ENCODE results near the gene PRPF8. TPM values are rescaled to one million over a fixed set of nuclear protein-coding genes. Genes with fewer than 3 reads are reported as not detected.

Gene PRPF8
- polyA plus RNA-seq, 3 donors, result 53.3 to 128 (median 78.0) TPM

- no peak overlapping the region for H2AFZ ChIP-seq (ENCODE audit: insufficient read depth, low read depth, low read length, poor library complexity, severe bottlenecking)
- peak in 1 of 3 donors; percentile 4 for DNase-seq
- Mint-ChIP-seq H3K4me3 (no peak overlapping the region), H3K9me3 (peaks cover 0 to 2% (median 0%) of the 10 kb centered on the region in 7 donors), H3K36me3 (peaks cover 40 to 42% of the 10 kb centered on the region in 2 donors), H3K27ac (peak overlapping the region in 1 of 7 donors; percentile 26), H3K4me1 (peaks cover 12% of the 10 kb centered on the region), H3K27me3 (ENCODE audit: low read depth in 3 of 3) (peaks cover 0 to 8% (median 1%) of the 10 kb centered on the region in 3 donors)
- H3K4me2 ChIP-seq (replicated peaks; ENCODE audit: extremely low read depth, low read length, poor library complexity, severe bottlenecking), result no peak overlapping the region
- peaks cover 7 to 16% of the 10 kb centered on the region in 2 donors for H3K4me1 ChIP-seq (ENCODE audit: control insufficient read depth in 1 of 2, insufficient read depth in 2 of 2, low read length in 2 of 2)
- H3K9me3 ChIP-seq (replicated peaks in 1 of 2; ENCODE audit: control insufficient read depth in 1 of 2, insufficient read depth in 1 of 2, low read length in 2 of 2), result no peaks in the 10 kb centered on the region
- H3K36me3 ChIP-seq (replicated peaks in 1 of 2; ENCODE audit: control insufficient read depth in 1 of 2, insufficient read depth in 2 of 2, low read length in 2 of 2), result peaks cover 23 to 29% of the 10 kb centered on the region in 2 donors
- no peaks in the 10 kb centered on the region for H3K27me3 ChIP-seq (ENCODE audit: control insufficient read depth in 2 of 2, insufficient read depth in 2 of 2, low read length in 2 of 2)
- peaks cover 11% of the 10 kb centered on the region for H4K20me1 ChIP-seq (ENCODE audit: insufficient read depth, low read length)
- no peak overlapping the region for H3K9ac ChIP-seq (ENCODE audit: insufficient read depth, low read length, poor library complexity, severe bottlenecking)
- no peak overlapping the region for H3K4me3 ChIP-seq (replicated peaks in 1 of 3; ENCODE audit: low read depth in 2 of 3, low read length in 3 of 3)
- TF ChIP-seq CTCF (IDR thresholded peaks at IDR 0.05), result no peak
- no peak overlapping the region for H3K27ac ChIP-seq (ENCODE audit: low read depth in 1 of 2, low read length in 2 of 2)
- 86% methylated on average over 15 of the region's 19 CpGs for WGBS (ENCODE audit: insufficient coverage)
- no peaks in the 10 kb centered on the region for H3K79me2 ChIP-seq (ENCODE audit: insufficient read depth, low read length)
- intact Hi-C loops (cut with micrococcal nuclease), result no loop called here
Observed at GRCh38 chr17:1638624-1639300, 45.9 kb downstream of the PRPF8 start.

GRCh38 chr17:1638171-1638590 is 46.5 kb downstream of the PRPF8 start:
- H3K27ac ChIP-seq (ENCODE audit: low read depth in 1 of 2, low read length in 2 of 2), result no peak overlapping the region
- no peak overlapping the region for H3K9ac ChIP-seq (ENCODE audit: insufficient read depth, low read length, poor library complexity, severe bottlenecking)
- DNase-seq, result peak in 2 of 3 donors; percentile 48 to 52
- no peak for TF ChIP-seq CTCF (IDR thresholded peaks at IDR 0.05)
- peaks cover 0 to 8% (median 1%) of the 10 kb centered on the region in 3 donors for H3K27me3 Mint-ChIP-seq (ENCODE audit: low read depth in 3 of 3)
- no peaks in the 10 kb centered on the region for H3K9me3 ChIP-seq (replicated peaks in 1 of 2; ENCODE audit: control insufficient read depth in 1 of 2, insufficient read depth in 1 of 2, low read length in 2 of 2)
- peak overlapping the region; percentile 30 for H3K4me2 ChIP-seq (replicated peaks; ENCODE audit: extremely low read depth, low read length, poor library complexity, severe bottlenecking)
- peaks cover 12% of the 10 kb centered on the region for H3K4me1 Mint-ChIP-seq
- peak overlapping the region in 1 of 2 donors; percentile 63 for H3K4me3 Mint-ChIP-seq
- peaks cover 6 to 11% of the 10 kb centered on the region in 2 donors for H3K4me1 ChIP-seq (ENCODE audit: control insufficient read depth in 1 of 2, insufficient read depth in 2 of 2, low read length in 2 of 2)
- 25% methylated on average over 17 of the region's 17 CpGs for WGBS (ENCODE audit: insufficient coverage)
- H2AFZ ChIP-seq (ENCODE audit: insufficient read depth, low read depth, low read length, poor library complexity, severe bottlenecking), result no peak overlapping the region
- peaks cover 11% of the 10 kb centered on the region for H4K20me1 ChIP-seq (ENCODE audit: insufficient read depth, low read length)
- intact Hi-C loops (cut with micrococcal nuclease), result no loop called here
- peaks cover 0 to 2% (median 0%) of the 10 kb centered on the region in 7 donors for H3K9me3 Mint-ChIP-seq
- H3K27ac Mint-ChIP-seq, result peak overlapping the region in 5 of 7 donors; percentile 15 to 80 (median 30)
- peaks cover 23 to 29% of the 10 kb centered on the region in 2 donors for H3K36me3 ChIP-seq (replicated peaks in 1 of 2; ENCODE audit: control insufficient read depth in 1 of 2, insufficient read depth in 2 of 2, low read length in 2 of 2)
- H3K4me3 ChIP-seq (replicated peaks in 1 of 3; ENCODE audit: low read depth in 2 of 3, low read length in 3 of 3), result no peak overlapping the region
- no peaks in the 10 kb centered on the region for H3K27me3 ChIP-seq (ENCODE audit: control insufficient read depth in 2 of 2, insufficient read depth in 2 of 2, low read length in 2 of 2)
- no peaks in the 10 kb centered on the region for H3K79me2 ChIP-seq (ENCODE audit: insufficient read depth, low read length)
- peaks cover 40 to 42% of the 10 kb centered on the region in 2 donors for H3K36me3 Mint-ChIP-seq

Measured in CD14-positive monocyte (primary cell).